ENCODE measurements around the gene ZBTB48. TPM values are rescaled to one million over a fixed set of nuclear protein-coding genes. Genes with fewer than 3 reads are reported as not detected.

Gene ZBTB48
- total RNA-seq, 1 donor from 2014 or later = 106 TPM

DNA sequence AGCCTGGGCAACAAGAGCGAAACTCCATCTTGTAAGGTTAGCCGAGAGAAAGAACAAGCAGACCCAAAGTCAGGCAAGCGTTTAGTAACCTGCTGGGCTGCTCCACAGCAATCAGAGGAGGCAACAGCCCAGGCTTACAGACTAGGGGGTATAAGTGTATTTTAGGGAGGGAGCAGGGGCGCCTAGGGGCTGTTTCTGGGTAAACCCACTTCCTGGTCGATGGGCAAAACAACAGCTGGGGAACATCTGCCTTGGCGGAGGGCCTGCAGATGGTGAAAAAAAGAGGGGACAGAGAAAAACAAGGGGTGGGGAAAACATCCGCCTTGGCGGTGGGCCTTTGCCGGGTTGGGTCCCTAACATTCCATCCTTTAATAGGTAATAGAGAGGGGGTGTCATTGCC is 19.5 kb upstream of the ZBTB48 start:
- TF ChIP-seq, protein P1, sequence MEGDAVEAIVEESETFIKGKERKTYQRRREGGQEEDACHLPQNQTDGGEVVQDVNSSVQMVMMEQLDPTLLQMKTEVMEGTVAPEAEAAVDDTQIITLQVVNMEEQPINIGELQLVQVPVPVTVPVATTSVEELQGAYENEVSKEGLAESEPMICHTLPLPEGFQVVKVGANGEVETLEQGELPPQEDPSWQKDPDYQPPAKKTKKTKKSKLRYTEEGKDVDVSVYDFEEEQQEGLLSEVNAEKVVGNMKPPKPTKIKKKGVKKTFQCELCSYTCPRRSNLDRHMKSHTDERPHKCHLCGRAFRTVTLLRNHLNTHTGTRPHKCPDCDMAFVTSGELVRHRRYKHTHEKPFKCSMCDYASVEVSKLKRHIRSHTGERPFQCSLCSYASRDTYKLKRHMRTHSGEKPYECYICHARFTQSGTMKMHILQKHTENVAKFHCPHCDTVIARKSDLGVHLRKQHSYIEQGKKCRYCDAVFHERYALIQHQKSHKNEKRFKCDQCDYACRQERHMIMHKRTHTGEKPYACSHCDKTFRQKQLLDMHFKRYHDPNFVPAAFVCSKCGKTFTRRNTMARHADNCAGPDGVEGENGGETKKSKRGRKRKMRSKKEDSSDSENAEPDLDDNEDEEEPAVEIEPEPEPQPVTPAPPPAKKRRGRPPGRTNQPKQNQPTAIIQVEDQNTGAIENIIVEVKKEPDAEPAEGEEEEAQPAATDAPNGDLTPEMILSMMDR (IDR thresholded peaks at IDR 0.05) = no peak
- Histone ChIP-seq H3K27ac (no peak overlapping the region), H3K9me3 (no peaks in the 10 kb centered on the region), H3K27me3 (no peaks in the 10 kb centered on the region), H3K4me3 (no peak overlapping the region), H3K4me1 (peaks cover 3% of the 10 kb centered on the region in 2 donors), H3K36me3 (no peaks in the 10 kb centered on the region)
- DNase-seq (ENCODE audit: low spot score in 2 of 2) = no peak
- intact Hi-C loops (cut with DNase I) = no loop called here

DNA sequence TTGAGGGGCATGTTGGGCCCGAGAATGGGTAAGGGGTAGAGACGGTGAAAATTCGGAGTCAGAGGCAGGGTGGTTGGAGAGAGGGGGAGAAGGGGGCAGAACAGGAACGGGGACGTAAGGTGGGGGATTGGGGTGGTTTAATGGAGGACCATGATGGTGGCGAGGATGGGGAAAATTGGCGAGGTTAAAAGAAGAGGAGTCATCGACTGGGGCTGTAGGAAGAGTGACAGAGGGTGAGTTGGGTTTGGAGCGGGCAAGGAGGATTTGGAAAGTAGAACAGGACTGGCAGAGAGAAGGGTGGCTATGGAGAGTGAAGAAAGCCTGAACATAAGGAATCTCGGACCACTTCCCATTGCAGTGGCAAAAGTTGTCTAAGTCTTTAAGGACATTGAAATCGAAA is 10.8 kb upstream of the ZBTB48 start:
- intact Hi-C loops (cut with DNase I) = no loop called here

DNA sequence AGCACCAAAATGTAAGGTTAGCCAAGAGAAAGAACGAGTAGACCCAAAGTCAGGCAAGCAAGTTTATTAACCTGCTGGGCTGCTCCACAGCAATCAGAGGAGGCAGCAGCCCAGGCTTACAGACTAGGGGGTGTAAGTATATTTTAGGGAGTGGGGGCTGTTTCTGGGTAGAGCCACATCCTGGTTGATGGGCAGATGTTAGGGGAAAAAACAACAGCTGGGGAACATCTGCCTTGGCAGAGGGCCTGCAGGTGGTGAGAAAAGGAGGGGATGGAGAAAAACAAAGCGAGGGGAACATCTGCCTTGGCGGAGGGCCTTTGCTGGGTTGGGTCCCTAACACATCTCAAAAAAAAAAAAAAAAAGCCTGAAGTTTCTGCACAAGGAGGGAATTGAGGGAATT is 9.7 kb upstream of the ZBTB48 start:
- intact Hi-C loops (cut with DNase I) = no loop called here
- Histone ChIP-seq H3K4me1 (no peaks in the 10 kb centered on the region), H3K27ac (no peak overlapping the region), H3K36me3 (no peaks in the 10 kb centered on the region), H3K27me3 (no peaks in the 10 kb centered on the region), H3K9me3 (no peaks in the 10 kb centered on the region), H3K4me3 (no peak overlapping the region)
- TF ChIP-seq, protein P1 (IDR thresholded peaks at IDR 0.05) = no peak
- DNase-seq (ENCODE audit: low spot score in 2 of 2) = no peak

More for the DNA sequence above, 10.8 kb upstream of the ZBTB48 start:
- no peak for DNase-seq (ENCODE audit: low spot score in 2 of 2)
- TF ChIP-seq, protein P1 (IDR thresholded peaks at IDR 0.05) = no peak
- H3K27ac ChIP-seq = no peak overlapping the region
- H3K9me3 ChIP-seq = no peaks in the 10 kb centered on the region
- H3K4me3 ChIP-seq = no peak overlapping the region
- no peaks in the 10 kb centered on the region for H3K4me1 ChIP-seq
- H3K27me3 ChIP-seq = no peaks in the 10 kb centered on the region
- H3K36me3 ChIP-seq = no peaks in the 10 kb centered on the region

DNA sequence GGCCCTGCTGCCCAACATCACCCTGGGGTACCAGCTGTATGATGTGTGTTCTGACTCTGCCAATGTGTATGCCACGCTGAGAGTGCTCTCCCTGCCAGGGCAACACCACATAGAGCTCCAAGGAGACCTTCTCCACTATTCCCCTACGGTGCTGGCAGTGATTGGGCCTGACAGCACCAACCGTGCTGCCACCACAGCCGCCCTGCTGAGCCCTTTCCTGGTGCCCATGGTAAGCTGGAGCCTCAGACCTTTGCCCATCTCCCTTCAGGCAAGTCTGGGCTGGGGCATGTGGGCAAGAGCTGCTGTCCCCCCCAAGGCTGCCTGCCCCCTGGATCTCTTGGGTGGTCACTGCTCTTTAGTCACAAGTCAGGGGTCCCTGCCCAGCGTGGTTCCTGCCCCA is 8.8 kb upstream of the ZBTB48 start:
- intact Hi-C loops (cut with DNase I) = no loop called here
- TF ChIP-seq, protein P1 (IDR thresholded peaks at IDR 0.05) = no peak
- DNase-seq (ENCODE audit: low spot score in 2 of 2) = no peak
- H3K27me3 ChIP-seq = no peaks in the 10 kb centered on the region
- no peaks in the 10 kb centered on the region for H3K4me1 ChIP-seq
- H3K4me3 ChIP-seq = no peak overlapping the region
- H3K9me3 ChIP-seq = no peaks in the 10 kb centered on the region
- H3K36me3 ChIP-seq = no peaks in the 10 kb centered on the region
- H3K27ac ChIP-seq = no peak overlapping the region

DNA sequence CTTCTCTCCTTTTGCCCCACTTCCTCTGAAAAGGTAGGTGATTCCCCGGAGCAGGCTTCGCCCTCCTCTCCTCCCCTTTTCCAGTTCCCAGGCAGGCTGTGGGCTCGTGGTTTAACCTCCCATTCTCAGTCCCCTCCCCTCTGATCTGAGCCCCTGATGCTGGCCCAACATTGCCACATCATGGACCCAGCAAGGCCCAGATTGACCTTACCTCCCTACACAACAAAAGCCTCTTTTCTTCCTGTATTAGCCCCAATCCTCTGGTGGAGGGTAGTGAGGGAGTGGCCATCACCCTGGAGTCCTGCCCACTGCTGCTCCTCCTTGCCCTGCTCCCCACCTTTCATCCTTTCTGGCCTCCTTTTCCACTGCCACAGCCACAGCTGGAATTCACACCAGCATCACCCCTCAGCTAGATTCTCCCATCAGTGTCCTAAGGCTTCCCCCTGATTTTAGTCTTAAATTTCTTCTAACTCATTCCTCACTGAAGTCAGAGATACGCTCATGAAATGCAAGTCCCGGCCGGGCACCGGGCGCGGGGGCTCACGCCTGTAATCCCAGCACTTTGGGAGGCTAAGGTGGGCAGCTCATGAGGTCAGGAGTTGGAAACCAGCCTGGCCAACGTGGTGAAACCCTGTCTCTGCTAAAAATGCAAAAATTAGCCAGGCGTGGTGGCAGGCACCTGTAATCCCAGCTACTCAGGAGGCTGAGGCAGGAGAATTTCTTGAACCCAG is 7.0 kb upstream of the ZBTB48 start:
- TF ChIP-seq, protein P1 (IDR thresholded peaks at IDR 0.05) = no peak
- DNase-seq (ENCODE audit: low spot score in 2 of 2) = no peak

More for the DNA sequence above, 7.0 kb upstream of the ZBTB48 start:
- Histone ChIP-seq H3K27ac (no peak overlapping the region), H3K4me3 (no peak overlapping the region), H3K36me3 (no peaks in the 10 kb centered on the region), H3K27me3 (no peaks in the 10 kb centered on the region), H3K4me1 (no peaks in the 10 kb centered on the region), H3K9me3 (no peaks in the 10 kb centered on the region)
- intact Hi-C loops (cut with DNase I) = no loop called here

All from ascending aorta (tissue), 2 donors.